Immature natural killer cell (primary cell): ENCODE results near the gene CCNY. TPM values are rescaled to one million over a fixed set of nuclear protein-coding genes. Genes with fewer than 3 reads are reported as not detected.

ENCODE experiments used
- DNase-seq, 3 donors: peaks; one replicate each; pipeline ENCODE4 v3.0.0; 2022; ENCODE audit warnings: mixed read lengths in 1 of 3
- H3K27ac Mint-ChIP-seq, 6 donors: one replicate each; pipeline ENCODE4 v1.8.0; 2020; ENCODE audit warnings: mixed read lengths in 6 of 6, mild to moderate bottlenecking in 5 of 6, inconsistent platforms in 4 of 6, moderate library complexity in 3 of 6
- H3K27me3 Mint-ChIP-seq, 3 donors: one replicate each; pipeline ENCODE4 v1.8.0; 2020 to 2021; ENCODE audit warnings: low read depth in 3 of 3, mild to moderate bottlenecking in 3 of 3, mixed read lengths in 3 of 3, moderate library complexity in 3 of 3, inconsistent platforms in 1 of 3
- H3K36me3 Mint-ChIP-seq, 3 donors: one replicate each; pipeline ENCODE4 v1.8.0; 2020; ENCODE audit warnings: mixed read lengths in 3 of 3, inconsistent platforms in 2 of 3, mild to moderate bottlenecking in 2 of 3
- H3K4me1 Mint-ChIP-seq, 2 donors: one replicate each; pipeline ENCODE4 v1.8.0; 2020; ENCODE audit warnings: inconsistent platforms in 2 of 2, mild to moderate bottlenecking in 2 of 2, mixed read lengths in 2 of 2, moderate library complexity in 1 of 2
- H3K4me3 Mint-ChIP-seq, 5 donors: one replicate each; pipeline ENCODE4 v1.8.0; 2020; ENCODE audit warnings: mild to moderate bottlenecking in 5 of 5, mixed read lengths in 5 of 5, inconsistent platforms in 3 of 5, moderate library complexity in 3 of 5
- H3K9me3 Mint-ChIP-seq, 6 donors: one replicate each; pipeline ENCODE4 v1.8.0; 2020; ENCODE audit warnings: mild to moderate bottlenecking in 6 of 6, mixed read lengths in 6 of 6, inconsistent platforms in 4 of 6, moderate library complexity in 3 of 6
- polyA plus RNA-seq, 3 donors: library from polyadenylated mRNA; unstranded; fragments of 300-500 nt; fragmentation: Illumina TruSeq; gene quantifications; one replicate each; pipeline ENCODE4 v1.2.3, GENCODE V29; 2021

CCNY gene
- polyA plus RNA-seq, 3 donors from 2014 or later = 7.8 to 13.2 (median 12.4) TPM

GRCh38 chr10:35320341-35320740 is 16.0 kb upstream of the CCNY start:
- DNase-seq = no peak
- Mint-ChIP-seq H3K36me3 (peaks cover 15 to 34% (median 28%) of the 10 kb centered on the region in 3 donors), H3K27me3 (peaks cover 0 to 3% (median 0%) of the 10 kb centered on the region in 3 donors), H3K27ac (no peak overlapping the region), H3K4me1 (peaks cover 3 to 5% of the 10 kb centered on the region in 2 donors), H3K9me3 (peaks cover 0 to 6% (median 1%) of the 10 kb centered on the region in 6 donors), H3K4me3 (no peak overlapping the region)

- Mint-ChIP-seq H3K4me3 (no peak overlapping the region), H3K27ac (no peak overlapping the region), H3K9me3 (peaks cover 0 to 6% (median 1%) of the 10 kb centered on the region in 6 donors), H3K36me3 (peaks cover 8 to 21% (median 21%) of the 10 kb centered on the region in 3 donors), H3K4me1 (peaks cover 3 to 12% of the 10 kb centered on the region in 2 donors), H3K27me3 (peaks cover 0 to 3% (median 0%) of the 10 kb centered on the region in 3 donors)
- no peak for DNase-seq
Measured at GRCh38 chr10:35322636-35323035, 13.7 kb upstream of the CCNY start.

GRCh38 chr10:35324196-35324595 is 12.1 kb upstream of the CCNY start:
- Mint-ChIP-seq H3K4me3 (no peak overlapping the region), H3K36me3 (peaks cover 8 to 21% (median 21%) of the 10 kb centered on the region in 3 donors), H3K27ac (no peak overlapping the region), H3K4me1 (peaks cover 6 to 18% of the 10 kb centered on the region in 2 donors), H3K27me3 (peaks cover 0 to 3% (median 0%) of the 10 kb centered on the region in 3 donors), H3K9me3 (peaks cover 0 to 6% (median 1%) of the 10 kb centered on the region in 6 donors)
- DNase-seq = no peak

- H3K27me3 Mint-ChIP-seq = peaks cover 0 to 3% (median 0%) of the 10 kb centered on the region in 3 donors
- H3K9me3 Mint-ChIP-seq = peaks cover 0 to 6% (median 1%) of the 10 kb centered on the region in 6 donors
- peak overlapping the region in 1 of 6 donors; percentile 17 for H3K27ac Mint-ChIP-seq
- no peak for DNase-seq
- H3K36me3 Mint-ChIP-seq = peaks cover 6 to 16% (median 14%) of the 10 kb centered on the region in 3 donors
- peaks cover 15 to 36% of the 10 kb centered on the region in 2 donors for H3K4me1 Mint-ChIP-seq
- H3K4me3 Mint-ChIP-seq = no peak overlapping the region
Measured at GRCh38 chr10:35326466-35327235, 9.7 kb upstream of the CCNY start.

DNA sequence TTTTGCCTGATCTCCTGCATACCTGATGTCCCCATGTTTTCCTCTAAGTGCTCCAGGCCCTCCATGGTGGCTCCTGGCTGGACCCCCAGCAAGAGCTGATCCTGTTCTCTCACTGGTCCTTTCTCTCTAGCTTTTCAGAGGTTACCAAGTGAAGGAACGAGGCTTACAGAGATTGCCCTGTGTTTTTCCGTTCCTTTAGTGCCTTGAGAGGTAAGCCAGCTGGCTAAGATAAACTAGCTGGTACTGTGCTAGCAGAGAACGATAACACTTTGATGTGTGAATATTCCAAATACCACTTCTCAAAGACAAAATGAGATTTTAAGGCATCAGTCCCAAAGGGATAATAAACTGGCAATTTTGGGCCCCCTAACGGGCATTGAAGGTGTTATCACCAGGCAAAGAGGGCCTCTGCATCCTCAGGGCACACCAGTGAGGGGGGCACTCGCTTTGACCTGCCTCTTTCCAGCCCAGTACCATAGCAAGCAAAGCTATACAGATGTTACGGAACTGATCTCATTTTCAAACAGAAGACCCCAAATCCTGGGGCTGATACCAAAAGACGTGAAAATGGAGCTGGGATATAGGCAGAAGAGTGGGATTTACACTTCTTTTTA is 8.4 kb upstream of the CCNY start:
- H3K27ac Mint-ChIP-seq = no peak overlapping the region
- H3K9me3 Mint-ChIP-seq = no peaks in the 10 kb centered on the region
- no peaks in the 10 kb centered on the region for H3K27me3 Mint-ChIP-seq
- H3K36me3 Mint-ChIP-seq = peaks cover 0 to 10% (median 7%) of the 10 kb centered on the region in 3 donors
- no peak overlapping the region for H3K4me3 Mint-ChIP-seq
- H3K4me1 Mint-ChIP-seq = peaks cover 18 to 42% of the 10 kb centered on the region in 2 donors
- DNase-seq = no peak

DNA sequence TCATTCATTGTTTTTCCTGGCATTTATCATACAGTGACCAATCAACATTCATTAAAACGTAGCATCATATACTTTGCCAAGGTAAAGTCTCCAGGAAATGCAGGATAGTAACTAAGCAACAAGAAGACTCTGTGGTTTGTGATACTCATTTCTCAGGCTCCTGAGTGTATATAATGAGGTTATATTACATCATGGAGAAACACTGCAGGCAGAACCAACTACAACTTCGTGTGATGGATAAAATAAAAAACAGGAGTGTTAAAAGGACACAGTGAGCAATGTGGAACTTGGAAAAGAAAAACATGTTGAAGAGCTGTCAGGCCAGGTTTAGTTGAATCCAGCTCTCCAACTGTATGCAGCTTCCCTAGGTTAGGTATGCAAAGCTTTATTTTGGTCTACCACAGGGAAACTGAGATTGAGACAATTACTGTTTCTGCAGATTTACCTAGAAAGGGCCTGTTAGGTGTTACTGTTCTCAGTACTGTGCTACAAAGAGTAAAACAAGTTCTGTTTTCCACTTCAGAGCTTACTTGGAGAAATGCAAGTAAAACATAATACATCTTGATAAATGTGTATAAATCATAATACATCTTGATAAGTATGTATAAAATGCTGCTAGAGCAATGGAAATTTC is 7.8 kb upstream of the CCNY start:
- Mint-ChIP-seq H3K9me3 (no peaks in the 10 kb centered on the region), H3K27me3 (no peaks in the 10 kb centered on the region), H3K4me3 (no peak overlapping the region), H3K36me3 (peaks cover 0 to 5% (median under 1%) of the 10 kb centered on the region in 3 donors), H3K27ac (peak overlapping the region in 2 of 6 donors; percentile 1 to 39), H3K4me1 (peaks cover 18 to 48% of the 10 kb centered on the region in 2 donors)
- DNase-seq = no peak

DNA sequence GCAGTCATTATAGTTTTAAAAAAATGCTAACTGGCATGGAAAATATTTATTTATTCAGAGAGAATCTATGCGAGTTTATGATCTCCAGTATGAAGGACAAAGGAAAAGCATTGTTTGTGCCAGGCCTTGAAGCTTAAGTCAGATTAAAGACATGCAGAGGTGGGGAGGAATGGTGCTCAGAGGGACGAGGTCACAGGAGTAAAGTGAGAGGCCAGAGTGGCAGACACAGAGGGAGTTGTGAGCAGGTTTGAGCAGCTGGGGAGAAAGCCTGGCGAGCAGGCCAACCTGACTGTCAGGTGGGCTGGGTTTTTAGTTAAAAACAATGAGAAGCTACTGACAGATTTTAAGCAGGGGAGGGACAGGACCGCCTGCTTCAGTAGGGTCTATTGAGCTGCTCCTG is 6.8 kb upstream of the CCNY start:
- Mint-ChIP-seq H3K27me3 (no peaks in the 10 kb centered on the region), H3K4me3 (no peak overlapping the region), H3K27ac (peak overlapping the region in 1 of 6 donors; percentile 58), H3K4me1 (peaks cover 24 to 58% of the 10 kb centered on the region in 2 donors), H3K36me3 (no peaks in the 10 kb centered on the region), H3K9me3 (no peaks in the 10 kb centered on the region)
- no peak for DNase-seq

DNA sequence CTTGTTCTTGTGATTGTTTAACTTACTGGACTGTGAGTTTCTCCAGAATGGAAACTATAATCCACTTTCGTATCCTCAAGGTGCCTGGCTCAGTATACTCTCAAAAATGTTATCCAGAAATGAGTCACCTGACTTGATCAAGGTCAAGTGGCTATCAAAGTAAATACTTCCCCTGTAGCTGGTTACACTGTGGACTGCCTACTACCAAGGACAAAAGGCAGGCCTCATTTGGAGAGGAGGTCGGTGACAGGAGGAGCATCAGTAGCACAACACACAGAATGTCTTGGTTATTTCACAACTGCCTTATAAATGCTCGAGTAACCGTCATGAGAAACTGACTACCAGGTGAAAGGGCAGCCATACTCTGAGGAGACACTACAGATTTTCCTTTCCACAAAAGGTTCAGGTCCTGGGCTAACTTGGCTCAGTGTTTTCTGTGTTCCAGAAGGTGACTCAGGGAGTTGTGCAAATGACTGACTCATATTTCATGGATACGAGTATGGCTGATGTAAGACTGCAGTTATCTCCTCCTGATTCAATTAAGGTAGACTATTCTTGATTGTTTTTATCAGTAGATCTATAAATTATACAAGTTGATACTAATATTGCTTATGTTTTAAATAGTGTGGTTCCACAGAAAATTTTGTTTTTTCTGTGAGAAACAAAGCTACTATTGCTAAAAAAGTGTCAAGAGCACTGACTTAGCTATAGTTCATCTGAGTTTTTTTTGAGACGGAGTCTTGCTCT is 4.2 kb upstream of the CCNY start:
- Mint-ChIP-seq H3K36me3 (no peaks in the 10 kb centered on the region), H3K4me1 (peaks cover 35 to 68% of the 10 kb centered on the region in 2 donors), H3K27ac (no peak overlapping the region), H3K27me3 (peaks cover 2 to 5% (median 3%) of the 10 kb centered on the region in 3 donors), H3K4me3 (no peak overlapping the region), H3K9me3 (no peaks in the 10 kb centered on the region)
- no peak for DNase-seq

GRCh38 chr10:35334297-35334696 is 2.0 kb upstream of the CCNY start:
- Mint-ChIP-seq H3K27ac (peak overlapping the region in 4 of 6 donors; percentile 11 to 81 (median 67)), H3K4me3 (peak overlapping the region; percentile 40 to 77 (median 68)), H3K4me1 (peaks cover 51 to 74% of the 10 kb centered on the region in 2 donors), H3K27me3 (peaks cover 3 to 7% (median 4%) of the 10 kb centered on the region in 3 donors), H3K36me3 (no peaks in the 10 kb centered on the region), H3K9me3 (no peaks in the 10 kb centered on the region)
- no peak for DNase-seq

DNA sequence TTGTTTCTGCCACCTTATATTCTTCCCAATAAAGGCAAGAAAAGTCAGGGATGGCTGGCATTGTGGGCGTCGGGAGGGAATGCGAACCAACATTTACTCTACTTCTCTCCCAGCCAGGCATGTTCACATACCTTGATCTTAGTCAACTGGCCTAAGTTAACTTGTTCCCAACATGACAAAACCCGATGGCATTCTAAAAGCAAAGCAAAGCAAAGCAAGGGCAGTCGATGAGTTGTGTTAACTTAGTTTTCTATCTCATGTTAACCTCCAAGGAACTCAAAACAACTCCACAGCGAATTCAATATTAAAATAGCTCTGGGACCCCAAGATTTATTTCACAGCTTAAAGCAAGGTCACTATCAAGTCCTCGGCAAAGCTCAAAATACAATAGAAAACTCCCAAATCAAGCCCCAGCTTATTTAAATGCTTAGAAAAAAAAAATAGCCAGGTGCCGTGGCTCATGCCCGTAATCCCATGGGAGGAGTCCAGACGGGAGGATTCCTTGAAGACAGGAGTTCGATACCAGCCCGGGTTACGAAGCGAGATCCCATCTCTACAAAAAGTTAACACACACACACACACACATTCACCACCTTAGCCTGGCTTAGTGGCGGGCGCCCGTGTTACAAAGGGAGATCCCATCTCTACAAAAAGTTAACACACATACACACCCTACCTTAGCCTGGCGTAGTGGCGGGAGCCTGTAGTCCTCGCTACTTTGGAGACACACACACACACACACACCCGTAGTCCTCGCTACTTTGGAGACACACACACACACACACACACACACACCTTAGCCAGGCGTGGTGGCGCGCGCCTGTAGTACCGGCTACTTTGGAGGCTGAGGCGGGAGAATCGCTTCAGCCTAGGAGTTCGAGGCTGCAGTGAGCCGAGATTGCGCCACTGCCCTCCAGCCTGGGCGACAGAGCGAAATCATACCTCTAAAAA is 901 bp upstream of the CCNY start:
- H3K9me3 Mint-ChIP-seq = no peaks in the 10 kb centered on the region
- no peaks in the 10 kb centered on the region for H3K36me3 Mint-ChIP-seq
- peaks cover 3 to 9% (median 4%) of the 10 kb centered on the region in 3 donors for H3K27me3 Mint-ChIP-seq
- peak overlapping the region; percentile 78 to 92 (median 89) for H3K27ac Mint-ChIP-seq
- DNase-seq = no peak
- peaks cover 52 to 77% of the 10 kb centered on the region in 2 donors for H3K4me1 Mint-ChIP-seq
- peak overlapping the region; percentile 90 to 92 (median 90) for H3K4me3 Mint-ChIP-seq

DNA sequence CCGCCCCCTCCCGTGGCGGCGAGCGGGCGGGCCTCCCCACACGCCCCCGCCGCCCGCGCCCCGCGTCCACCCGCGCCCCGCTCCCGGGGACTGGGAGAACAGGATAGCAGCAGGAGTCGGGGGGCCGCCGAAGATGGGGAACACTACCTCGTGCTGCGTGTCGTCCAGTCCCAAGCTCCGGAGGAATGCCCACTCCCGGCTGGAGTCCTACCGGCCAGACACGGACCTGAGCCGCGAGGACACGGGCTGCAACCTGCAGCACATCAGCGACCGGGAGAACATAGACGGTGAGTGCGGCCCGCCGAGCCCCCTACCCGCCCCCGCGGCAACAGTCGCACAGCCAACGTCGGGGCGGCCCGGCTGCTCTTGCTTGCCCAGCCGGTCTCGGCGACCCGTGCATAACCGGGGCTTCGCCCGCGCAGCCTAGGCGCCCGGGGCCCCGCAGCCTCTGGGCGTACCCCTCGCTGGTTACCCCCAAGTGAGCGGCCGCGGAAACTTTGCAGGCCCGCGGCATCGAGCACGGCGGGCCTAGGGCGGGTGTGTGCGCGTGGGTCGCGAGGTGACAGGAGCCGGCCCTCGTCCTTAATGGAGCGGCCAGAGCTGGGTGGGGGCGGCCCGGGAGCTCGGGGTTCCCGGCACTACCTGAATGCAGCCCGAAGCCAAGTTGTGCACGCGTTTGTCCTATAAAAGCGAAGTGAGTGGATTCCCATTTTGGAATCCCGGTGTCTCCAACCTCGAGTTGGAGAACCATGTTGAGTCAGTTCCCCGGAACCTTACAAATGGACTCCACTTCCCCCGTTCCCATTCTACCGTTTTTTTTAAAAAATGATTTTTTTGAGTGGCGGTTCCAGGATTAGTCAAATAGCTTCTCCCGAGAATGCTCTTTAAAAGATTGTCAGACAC is 863 bp downstream of the CCNY start:
- Mint-ChIP-seq H3K4me1 (peaks cover 63 to 79% of the 10 kb centered on the region in 2 donors), H3K27me3 (peaks cover 3 to 9% (median 4%) of the 10 kb centered on the region in 3 donors), H3K36me3 (no peaks in the 10 kb centered on the region), H3K27ac (peak overlapping the region; percentile 63 to 91 (median 84)), H3K9me3 (no peaks in the 10 kb centered on the region), H3K4me3 (peak overlapping the region; percentile 84 to 88 (median 86))
- peak; percentile 34 to 35 (median 35) for DNase-seq
